ENCODE data around the gene RIPOR3.
"Not testable (repeated sequence)": the region's sequence is repeated elsewhere in the genome, so short reads cannot be mapped to it uniquely, and the experiment has no call there.

RIPOR3 gene

GRCh38 chr20:50680105-50680960 lies 11.0 kb downstream of the RIPOR3 start:
- no peak for DNase-seq (ENCODE audit: low read depth, low spot score)

- DNase-seq (ENCODE audit: low read depth, low spot score) = no peak
Observed at GRCh38 chr20:50679753-50680104, 11.6 kb downstream of the RIPOR3 start.

GRCh38 chr20:50678169-50678898 lies 13.0 kb downstream of the RIPOR3 start:
- no peak for DNase-seq (ENCODE audit: low read depth, low spot score)

- no peak for DNase-seq (ENCODE audit: low read depth, low spot score)
Observed at GRCh38 chr20:50676858-50677257, 14.5 kb downstream of the RIPOR3 start.

GRCh38 chr20:50676377-50676731 lies 15.0 kb downstream of the RIPOR3 start:
- DNase-seq (ENCODE audit: low read depth, low spot score) = not testable (repeated sequence)

GRCh38 chr20:50675671-50676376 lies 15.5 kb downstream of the RIPOR3 start:
- DNase-seq (ENCODE audit: low read depth, low spot score) = no peak

- no peak for DNase-seq (ENCODE audit: low read depth, low spot score)
Observed at GRCh38 chr20:50674138-50674825, 17.1 kb downstream of the RIPOR3 start.

GRCh38 chr20:50673466-50674137 lies 17.7 kb downstream of the RIPOR3 start:
- DNase-seq (ENCODE audit: low read depth, low spot score) = no peak

GRCh38 chr20:50673146-50673465 lies 18.2 kb downstream of the RIPOR3 start:
- no peak for DNase-seq (ENCODE audit: low read depth, low spot score)

GRCh38 chr20:50672400-50673145 lies 18.8 kb downstream of the RIPOR3 start:
- no peak for DNase-seq (ENCODE audit: low read depth, low spot score)

- DNase-seq (ENCODE audit: low read depth, low spot score) = no peak
Observed at GRCh38 chr20:50671626-50672025, 19.7 kb downstream of the RIPOR3 start.

- not testable (repeated sequence) for DNase-seq (ENCODE audit: low read depth, low spot score)
Observed at GRCh38 chr20:50671010-50671409, 20.3 kb downstream of the RIPOR3 start.

GRCh38 chr20:50670126-50670862 lies 21.0 kb downstream of the RIPOR3 start:
- DNase-seq (ENCODE audit: low read depth, low spot score) = no peak

- DNase-seq (ENCODE audit: low read depth, low spot score) = no peak
Observed at GRCh38 chr20:50668798-50669197, 22.5 kb downstream of the RIPOR3 start.

GRCh38 chr20:50668326-50668725 lies 23.0 kb downstream of the RIPOR3 start:
- DNase-seq (ENCODE audit: low read depth, low spot score) = no peak

- no peak for DNase-seq (ENCODE audit: low read depth, low spot score)
Observed at GRCh38 chr20:50666709-50667298, 24.5 kb downstream of the RIPOR3 start.

GRCh38 chr20:50664254-50664653 lies 27.1 kb downstream of the RIPOR3 start:
- DNase-seq (ENCODE audit: low read depth, low spot score) = no peak

GRCh38 chr20:50663095-50663821 lies 28.1 kb downstream of the RIPOR3 start:
- no peak for DNase-seq (ENCODE audit: low read depth, low spot score)
